GM19193 (cell line): Measurements from ENCODE around the gene MYRF.

Source experiments
- POLR2A ChIP-seq: IDR thresholded peaks from 4 replicates; pipeline ENCODE4 v1.6.1; 2011; ENCODE audit not compliant: insufficient read depth, insufficient read length; ENCODE audit errors: extremely low read depth

Gene MYRF

GRCh38 chr11:61815790-61816735 is 63.6 kb downstream of the MYRF start:
- TF ChIP-seq POLR2A, result no peak

- peak; percentile 69 for TF ChIP-seq POLR2A
Measured at GRCh38 chr11:61816736-61817455, 64.5 kb downstream of the MYRF start, which contains the start of gene FADS1. Gene FADS1 (minus strand): TSS chr11:61817003. CDS start chr11:61816929, 74 bp downstream.

GRCh38 chr11:61817471-61818202 is 65.2 kb downstream of the MYRF start:
- TF ChIP-seq POLR2A, result no peak

DNA sequence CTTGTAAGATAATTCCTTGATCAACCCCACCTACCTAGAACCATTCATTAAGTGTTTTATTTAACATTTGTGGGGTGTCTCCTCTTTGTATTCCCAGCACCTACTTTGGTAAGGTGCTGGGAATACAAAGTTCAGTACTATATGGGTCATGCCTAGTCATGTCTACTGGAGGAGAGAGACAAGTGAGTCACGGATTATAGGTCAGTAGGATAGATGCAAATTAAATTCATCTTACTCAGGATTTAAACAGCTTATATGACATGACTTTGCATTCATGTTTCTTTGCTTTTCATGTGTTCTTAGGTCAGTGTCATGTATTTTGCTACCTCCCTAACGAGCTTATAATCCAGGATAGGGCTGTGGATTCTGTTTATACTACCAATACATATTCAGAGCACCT is 67.7 kb downstream of the MYRF start:
- no peak for TF ChIP-seq POLR2A

DNA sequence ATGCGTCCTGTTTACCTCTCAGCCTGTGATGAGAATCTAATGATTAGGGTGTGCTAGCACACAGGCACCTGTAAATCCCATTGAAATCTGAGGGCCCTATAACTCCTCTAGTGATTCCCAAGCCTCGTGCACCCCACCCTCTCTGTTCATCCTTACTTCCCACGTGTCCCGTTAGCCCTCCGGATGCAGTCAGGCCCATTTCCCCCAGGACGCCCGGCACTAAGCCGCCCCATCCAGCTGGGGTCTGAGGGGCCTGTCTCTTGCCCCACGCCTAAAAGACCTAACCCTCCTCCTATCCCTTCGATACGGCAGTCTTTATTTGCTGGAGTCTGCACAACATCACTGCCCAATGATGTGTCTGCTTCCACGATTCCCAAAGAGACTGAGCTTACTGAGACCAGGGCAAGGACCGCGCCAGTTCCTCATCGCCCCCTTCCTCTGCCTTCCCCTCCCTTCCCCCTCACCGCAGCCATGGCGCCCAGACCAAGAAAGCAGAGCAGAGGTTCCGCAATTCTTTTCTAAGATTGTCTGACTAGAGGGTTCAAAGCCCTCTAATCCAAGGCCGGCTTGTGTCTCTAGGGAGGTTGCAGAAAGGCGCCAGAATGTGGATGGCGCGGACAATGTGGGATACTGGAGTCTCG is 74.6 kb downstream of the MYRF start:
- TF ChIP-seq POLR2A, result no peak

GRCh38 chr11:61827571-61828378 is 75.3 kb downstream of the MYRF start, which contains the start of gene FADS2:
Gene FADS2 (plus strand): TSS chr11:61828300. CDS start chr11:61828391, 91 bp downstream.
- TF ChIP-seq POLR2A, result peak; percentile 85

- no peak for TF ChIP-seq POLR2A
Measured at GRCh38 chr11:61828379-61828628, 75.9 kb downstream of the MYRF start.

- peak; percentile 28 for TF ChIP-seq POLR2A
Measured at GRCh38 chr11:61828629-61829407, 76.4 kb downstream of the MYRF start.

DNA sequence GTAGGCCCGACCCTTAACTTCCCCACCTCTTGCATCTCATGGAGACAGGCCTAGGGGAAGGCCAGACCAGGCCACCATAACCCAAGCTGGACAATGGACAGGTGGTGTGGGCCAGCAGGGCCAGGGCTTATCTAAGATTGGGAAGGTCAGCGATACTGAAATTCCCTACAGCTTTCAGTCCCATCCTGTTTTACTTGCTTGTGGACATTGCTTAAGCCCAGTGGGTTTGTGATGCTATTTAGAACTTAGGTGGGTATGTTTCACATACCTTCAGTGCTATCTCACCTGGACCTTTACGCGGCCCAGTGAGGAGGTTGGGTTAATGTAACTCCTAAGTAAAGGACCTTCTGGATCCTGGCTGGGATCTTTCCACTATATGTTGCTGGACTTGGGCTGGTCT is 77.4 kb downstream of the MYRF start:
- TF ChIP-seq POLR2A, result no peak

- TF ChIP-seq POLR2A, result no peak
Measured at GRCh38 chr11:61830237-61831105, 78.0 kb downstream of the MYRF start.

- no peak for TF ChIP-seq POLR2A
Measured at GRCh38 chr11:61832207-61832606, 79.8 kb downstream of the MYRF start.

GRCh38 chr11:61832754-61833153 is 80.3 kb downstream of the MYRF start:
- TF ChIP-seq POLR2A, result no peak
